Right ventricle myocardium inferior (tissue), 1 donor: ENCODE results near the gene ADGRV1. TPM values are rescaled to one million over a fixed set of nuclear protein-coding genes. Genes with fewer than 3 reads are reported as not detected.
A peak's percentile ranks its signal among the peaks of the same experiment; 100 is the strongest.

ENCODE experiments used
- ATAC-seq: fragments of 200-7000 bp; cut with Tn5 transposase; one replicate; pipeline ENCODE4 v1.9.1; 2020; ENCODE audit warnings: mild to moderate bottlenecking, moderate library complexity
- DNase-seq: peaks from one replicate; pipeline ENCODE4 v3.0.0; 2021; ENCODE audit errors: missing footprints
- intact Hi-C: fragments of 100-400 bp; cut with DNase I; formaldehyde crosslinking; loops from one replicate; pipeline ENCODE4 v1.11.0; 2022
- total RNA-seq: library from RNA; stranded (reverse); fragmentation: NEBNext Ultra II Directional; extraction: Animal tissue kit (Norgen Biotek cat#: 25700); gene quantifications from one replicate; pipeline ENCODE4 v1.2.1, GENCODE V29; 2021
- donor health status: DM: no; HTN: yes; CAD: no; lungs with severe emphysema.

Gene ADGRV1
- total RNA-seq, 1 donor from 2014 or later, result not detected

GRCh38 chr5:91089758-91090157, 531.2 kb downstream of the ADGRV1 start:
- intact Hi-C loops, result no loop called here
- no peak for DNase-seq
- ATAC-seq, result no peak

GRCh38 chr5:91090995-91091394, 532.4 kb downstream of the ADGRV1 start:
- intact Hi-C loops, result no loop called here
- no peak for ATAC-seq
- DNase-seq, result no peak

- DNase-seq (no peak), ATAC-seq (no peak)
- intact Hi-C loops, result no loop called here
Observed at GRCh38 chr5:91091471-91092234, 533.1 kb downstream of the ADGRV1 start.

GRCh38 chr5:91092859-91093783, 534.5 kb downstream of the ADGRV1 start:
- DNase-seq (no peak), ATAC-seq (no peak)
- intact Hi-C loops, result no loop called here

- intact Hi-C loops, result loop anchor here (5.0 kb wide), 1 partner anchor 163 kb away; no protein-coding TSS in a partner anchor
- DNase-seq, result no peak
- no peak for ATAC-seq
Observed at GRCh38 chr5:91095313-91095712, 536.7 kb downstream of the ADGRV1 start.

GRCh38 chr5:91095786-91096385, 537.3 kb downstream of the ADGRV1 start:
- DNase-seq (no peak), ATAC-seq (no peak)
- intact Hi-C loops, result loop anchor here (5.0 kb wide), 1 partner anchor 164 kb away; no protein-coding TSS in a partner anchor

- peak; percentile 80 for ATAC-seq
- no peak for DNase-seq
- intact Hi-C loops, result loop anchor here (5.0 kb wide), 1 partner anchor 166 kb away; no protein-coding TSS in a partner anchor
Observed at GRCh38 chr5:91098541-91098940, 539.9 kb downstream of the ADGRV1 start.

- ATAC-seq, result peak; percentile 94
- intact Hi-C loops, result loop anchor here (1.0 to 10.0 kb wide), 6 partner anchors 61 to 282 kb away; partner anchors contain the start of gene ARRDC3
- DNase-seq, result no peak
Observed at GRCh38 chr5:91101600-91102379, 543.2 kb downstream of the ADGRV1 start.

- no peak for ATAC-seq
- intact Hi-C loops, result loop anchor here (5.0 to 10.0 kb wide), 5 partner anchors 59 to 239 kb away; no protein-coding TSS in a partner anchor
- no peak for DNase-seq
Observed at GRCh38 chr5:91103353-91104061, 544.9 kb downstream of the ADGRV1 start.

GRCh38 chr5:91104062-91104448, 545.5 kb downstream of the ADGRV1 start:
- ATAC-seq, result no peak
- intact Hi-C loops, result loop anchor here (5.0 to 10.0 kb wide), 5 partner anchors 58 to 239 kb away; no protein-coding TSS in a partner anchor
- DNase-seq, result no peak

GRCh38 chr5:91106842-91107511, 548.4 kb downstream of the ADGRV1 start:
- DNase-seq, result no peak
- no peak for ATAC-seq
- intact Hi-C loops, result loop anchor here (10.0 kb wide), 1 partner anchor 242 kb away; no protein-coding TSS in a partner anchor

- ATAC-seq (no peak), DNase-seq (no peak)
- intact Hi-C loops, result loop anchor here (5.0 to 10.0 kb wide), 2 partner anchors 43 to 245 kb away; no protein-coding TSS in a partner anchor
Observed at GRCh38 chr5:91109634-91110033, 551.0 kb downstream of the ADGRV1 start.

- ATAC-seq, result peak; percentile 86
- intact Hi-C loops, result loop anchor here (5.0 kb wide), 1 partner anchor 42 kb away; no protein-coding TSS in a partner anchor
- DNase-seq, result no peak
Observed at GRCh38 chr5:91110686-91111085, 552.1 kb downstream of the ADGRV1 start.

GRCh38 chr5:91111473-91112238, 553.1 kb downstream of the ADGRV1 start:
- ATAC-seq (peak; percentile 56), DNase-seq (no peak)
- intact Hi-C loops, result loop anchor here (5.0 kb wide), 1 partner anchor 41 kb away; no protein-coding TSS in a partner anchor

- intact Hi-C loops, result loop anchor here (5.0 kb wide), 1 partner anchor 38 kb away; no protein-coding TSS in a partner anchor
- DNase-seq (no peak), ATAC-seq (peak; percentile 34)
Observed at GRCh38 chr5:91114658-91115057, 556.1 kb downstream of the ADGRV1 start.

- DNase-seq (no peak), ATAC-seq (no peak)
- intact Hi-C loops, result no loop called here
Observed at GRCh38 chr5:91118354-91118753, 559.8 kb downstream of the ADGRV1 start.
